ENCODE results near the gene CCDC102A. TPM values are rescaled to one million over a fixed set of nuclear protein-coding genes. Genes with fewer than 3 reads are reported as not detected.

CCDC102A gene
- polyA plus RNA-seq, 1 experiment = 7.1 TPM

DNA sequence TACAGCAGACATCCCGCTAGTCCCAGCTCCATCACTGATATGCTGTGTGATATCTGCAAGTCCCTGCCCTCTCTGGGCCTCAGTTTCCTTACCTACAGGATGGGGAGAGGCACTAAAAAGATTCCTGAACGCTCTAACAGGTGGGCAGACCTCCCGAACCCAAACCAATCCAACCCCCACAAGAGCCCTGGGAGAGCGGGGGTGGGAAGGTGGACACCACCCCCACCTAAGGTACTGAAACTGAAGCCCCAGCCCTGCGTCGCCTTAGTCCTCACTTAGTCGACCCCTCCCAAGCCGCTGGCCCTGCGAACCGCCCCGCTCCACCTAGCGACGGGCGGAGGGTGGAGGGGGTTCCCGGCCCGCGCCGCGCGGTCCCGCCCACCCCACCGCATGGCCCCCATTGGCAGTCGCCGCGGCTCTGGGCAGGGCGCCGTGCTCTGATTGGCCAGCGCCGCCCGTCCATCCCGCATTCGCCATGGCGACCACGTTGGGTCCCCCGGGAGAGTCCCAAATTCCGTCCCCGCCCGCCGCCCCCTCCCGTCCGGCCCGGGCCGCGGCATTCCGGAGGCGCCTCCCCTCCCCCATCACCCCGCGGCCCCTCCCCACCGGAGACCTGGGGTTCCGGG is 578 bp downstream of the CCDC102A start:
- Histone ChIP-seq H3K4me3 (ENCODE audit: low read depth, low read length) (peak overlapping the region; percentile 87), H3K27ac (ENCODE audit: low read depth, low read length) (no peak overlapping the region), H3K27me3 (ENCODE audit: control insufficient read depth, insufficient read depth, low read length) (peaks cover 10% of the 10 kb centered on the region), H3K9me3 (ENCODE audit: control insufficient read depth, insufficient read depth, low read length) (no peaks in the 10 kb centered on the region; the same call in 1 of the 2 replicates)
- POLR2A ChIA-PET = no interaction called here
- CTCF ChIA-PET = no interaction called here
- peak; percentile 32; the same call in 1 of the 2 replicates for TF ChIP-seq CTCF (IDR thresholded peaks at IDR 0.05; ENCODE audit: low read depth, low read length)
- DNase-seq (ENCODE audit: low read depth, low spot score) = peak; percentile 66

- TF ChIP-seq CTCF (IDR thresholded peaks at IDR 0.05; ENCODE audit: low read depth, low read length) = no peak
- Histone ChIP-seq H3K9me3 (ENCODE audit: control insufficient read depth, insufficient read depth, low read length) (no peaks in the 10 kb centered on the region; the same call in 1 of the 2 replicates), H3K4me3 (ENCODE audit: low read depth, low read length) (peak overlapping the region; percentile 87), H3K27me3 (ENCODE audit: control insufficient read depth, insufficient read depth, low read length) (peaks cover 5% of the 10 kb centered on the region), H3K27ac (ENCODE audit: low read depth, low read length) (no peak overlapping the region)
- CTCF ChIA-PET = no interaction called here
- no peak for DNase-seq (ENCODE audit: low read depth, low spot score)
- POLR2A ChIA-PET = no interaction called here
These were observed 1.3 kb downstream of the CCDC102A start for GRCh38 chr16:57534881-57535658.

DNA sequence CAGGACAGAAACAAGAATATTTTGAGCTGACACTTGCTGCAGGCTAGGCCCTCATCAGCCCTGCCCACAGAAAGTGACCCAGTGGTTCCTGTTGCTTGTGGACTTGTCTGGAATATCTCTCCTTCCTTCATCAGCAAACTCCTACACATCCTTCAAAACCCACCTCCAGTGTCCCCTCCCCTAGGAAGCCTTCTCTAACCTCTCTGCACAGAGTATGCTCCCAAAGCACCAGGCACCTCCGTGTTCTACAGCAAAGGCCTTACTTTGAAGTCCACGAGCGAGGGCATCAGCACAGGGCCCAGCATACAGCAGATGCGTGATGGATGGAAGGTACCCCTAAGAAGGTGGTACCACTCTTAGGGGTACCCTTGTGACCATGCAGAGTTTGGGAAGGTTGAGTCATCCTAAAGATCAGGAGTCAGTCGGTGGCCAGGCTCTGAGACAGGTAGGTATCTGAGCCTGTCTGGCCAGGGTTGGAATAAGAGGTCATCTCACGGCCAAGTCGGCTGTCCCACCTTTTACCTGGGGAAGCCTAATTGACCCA is 2.0 kb downstream of the CCDC102A start:
- POLR2A ChIA-PET = no interaction called here
- CTCF ChIA-PET = no interaction called here
- no peaks in the 10 kb centered on the region; the same call in 1 of the 2 replicates for H3K9me3 ChIP-seq (ENCODE audit: control insufficient read depth, insufficient read depth, low read length)
- TF ChIP-seq CTCF (IDR thresholded peaks at IDR 0.05; ENCODE audit: low read depth, low read length) = no peak
- H3K27me3 ChIP-seq (ENCODE audit: control insufficient read depth, insufficient read depth, low read length) = peaks cover 4% of the 10 kb centered on the region
- H3K27ac ChIP-seq (ENCODE audit: low read depth, low read length) = no peak overlapping the region
- H3K4me3 ChIP-seq (ENCODE audit: low read depth, low read length) = no peak overlapping the region
- no peak for DNase-seq (ENCODE audit: low read depth, low spot score)

DNA sequence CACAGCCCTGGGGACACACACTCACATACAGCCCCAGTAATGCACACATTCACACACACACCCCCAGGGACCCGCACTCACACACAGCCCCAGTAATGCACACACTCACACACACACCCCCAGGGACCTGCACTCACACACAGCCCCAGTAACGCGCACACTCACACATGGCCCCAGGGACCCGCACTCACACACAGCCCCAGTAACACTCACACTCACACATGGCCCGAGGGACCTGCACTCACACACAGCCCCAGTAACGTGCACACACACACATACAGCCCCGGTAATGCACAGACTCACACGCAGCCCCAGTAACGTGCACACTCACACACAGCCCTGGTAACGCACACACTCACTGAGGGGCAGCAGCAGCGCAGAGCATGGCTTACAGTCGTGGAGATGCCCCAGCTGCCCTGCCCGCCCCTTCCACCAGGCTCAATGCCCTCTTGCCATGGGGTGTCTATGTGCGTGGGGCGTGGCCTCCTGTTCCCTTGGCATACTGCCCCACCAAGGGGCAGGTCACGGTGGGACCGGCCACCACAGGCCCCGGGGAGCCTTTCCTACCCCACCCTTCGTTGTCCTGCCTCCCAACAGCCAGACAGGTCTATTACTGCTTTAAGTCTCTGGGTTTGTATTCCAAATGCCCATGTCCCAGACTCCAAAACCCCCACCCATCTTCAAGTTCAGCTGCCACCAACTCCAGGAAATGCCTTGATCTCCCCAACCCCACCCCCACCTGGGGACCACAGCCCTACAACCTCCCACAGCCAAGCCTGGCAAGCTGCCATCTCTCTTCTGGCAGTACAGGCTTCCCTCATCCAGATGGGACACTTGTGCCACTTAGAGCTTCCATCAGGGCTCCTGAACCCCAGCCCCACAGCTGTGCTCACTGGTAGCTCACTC is 2.7 kb downstream of the CCDC102A start:
- ChIA-PET POLR2A (no interaction called here), CTCF (no interaction called here)
- TF ChIP-seq CTCF (IDR thresholded peaks at IDR 0.05; ENCODE audit: low read depth, low read length) = no peak
- no peak overlapping the region for H3K4me3 ChIP-seq (ENCODE audit: low read depth, low read length)
- peaks cover 2% of the 10 kb centered on the region for H3K27me3 ChIP-seq (ENCODE audit: control insufficient read depth, insufficient read depth, low read length)
- no peak for DNase-seq (ENCODE audit: low read depth, low spot score)
- H3K9me3 ChIP-seq (ENCODE audit: control insufficient read depth, insufficient read depth, low read length) = no peaks in the 10 kb centered on the region; the same call in 1 of the 2 replicates
- no peak overlapping the region for H3K27ac ChIP-seq (ENCODE audit: low read depth, low read length)
